Activated T-cell treated with anti-CD3 and anti-CD28 coated beads for 4 hours (primary cell): ENCODE data around the gene TRABD.
"Not testable (repeated sequence)": the region's sequence is repeated elsewhere in the genome, so short reads cannot be mapped to it uniquely, and the experiment has no call there.

ENCODE experiments used
- DNase-seq: peaks from one replicate; pipeline ENCODE4 v3.0.0-alpha.2; 2020

TRABD gene

GRCh38 chr22:50185375-50186087 is at the start of gene TRABD:
Gene TRABD (plus strand): TSS chr22:50185913. CDS start chr22:50193061, 7,148 bp downstream.
- peak; percentile 80 for DNase-seq

GRCh38 chr22:50136581-50137015 is 49.1 kb upstream of the TRABD start:
- DNase-seq: no peak

- DNase-seq: not testable (repeated sequence)
These were observed 48.4 kb upstream of the TRABD start for GRCh38 chr22:50137277-50137676.

- DNase-seq: no peak
These were observed 47.7 kb upstream of the TRABD start for GRCh38 chr22:50138041-50138440.

GRCh38 chr22:50138988-50139387 is 46.7 kb upstream of the TRABD start:
- no peak for DNase-seq

GRCh38 chr22:50139843-50140415 is 45.8 kb upstream of the TRABD start:
- DNase-seq: no peak

GRCh38 chr22:50140615-50141014 is 45.1 kb upstream of the TRABD start:
- no peak for DNase-seq

- no peak for DNase-seq
These were observed 44.3 kb upstream of the TRABD start for GRCh38 chr22:50141462-50141861.

GRCh38 chr22:50141891-50142363 is 43.8 kb upstream of the TRABD start:
- no peak for DNase-seq

GRCh38 chr22:50143096-50143495 is 42.6 kb upstream of the TRABD start:
- DNase-seq: no peak

- no peak for DNase-seq
These were observed 41.6 kb upstream of the TRABD start for GRCh38 chr22:50144005-50144614.

- no peak for DNase-seq
These were observed 39.8 kb upstream of the TRABD start for GRCh38 chr22:50145721-50146438.

GRCh38 chr22:50146439-50147238 is 39.1 kb upstream of the TRABD start:
- DNase-seq: no peak

GRCh38 chr22:50147258-50148165 is 38.2 kb upstream of the TRABD start:
- not testable (repeated sequence) for DNase-seq

GRCh38 chr22:50148166-50148500 is 37.6 kb upstream of the TRABD start:
- DNase-seq: no peak

GRCh38 chr22:50148991-50149721 is 36.6 kb upstream of the TRABD start:
- DNase-seq: peak; percentile 61

- DNase-seq: no peak
These were observed 35.3 kb upstream of the TRABD start for GRCh38 chr22:50150161-50151129.

- no peak for DNase-seq
These were observed 33.9 kb upstream of the TRABD start for GRCh38 chr22:50151571-50152537.
